ENCODE measurements around the gene KAZN.

DNA sequence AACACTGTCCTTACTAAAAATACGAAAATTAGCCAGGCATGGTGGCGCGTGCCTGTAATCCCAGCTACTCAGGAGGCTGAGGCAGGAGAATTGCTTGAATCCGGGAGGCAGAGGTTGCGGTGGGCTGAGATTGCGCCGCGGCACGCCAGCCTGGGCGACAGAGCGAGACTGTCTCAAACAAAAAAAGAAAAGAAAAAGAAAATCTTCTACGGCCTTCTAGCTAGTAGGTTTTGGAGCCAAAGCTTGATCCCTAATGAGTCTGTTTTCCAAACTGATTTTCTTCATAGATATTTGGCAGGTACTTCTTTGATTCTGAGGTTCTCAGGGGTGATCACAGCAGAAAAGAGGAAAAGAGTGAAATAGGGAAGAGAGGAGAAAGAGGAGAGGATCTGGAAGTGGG lies 372.7 kb downstream of the KAZN start:
- no peak for TF ChIP-seq POLR2A (IDR thresholded peaks at IDR 0.05)
- TF ChIP-seq, protein P1, sequence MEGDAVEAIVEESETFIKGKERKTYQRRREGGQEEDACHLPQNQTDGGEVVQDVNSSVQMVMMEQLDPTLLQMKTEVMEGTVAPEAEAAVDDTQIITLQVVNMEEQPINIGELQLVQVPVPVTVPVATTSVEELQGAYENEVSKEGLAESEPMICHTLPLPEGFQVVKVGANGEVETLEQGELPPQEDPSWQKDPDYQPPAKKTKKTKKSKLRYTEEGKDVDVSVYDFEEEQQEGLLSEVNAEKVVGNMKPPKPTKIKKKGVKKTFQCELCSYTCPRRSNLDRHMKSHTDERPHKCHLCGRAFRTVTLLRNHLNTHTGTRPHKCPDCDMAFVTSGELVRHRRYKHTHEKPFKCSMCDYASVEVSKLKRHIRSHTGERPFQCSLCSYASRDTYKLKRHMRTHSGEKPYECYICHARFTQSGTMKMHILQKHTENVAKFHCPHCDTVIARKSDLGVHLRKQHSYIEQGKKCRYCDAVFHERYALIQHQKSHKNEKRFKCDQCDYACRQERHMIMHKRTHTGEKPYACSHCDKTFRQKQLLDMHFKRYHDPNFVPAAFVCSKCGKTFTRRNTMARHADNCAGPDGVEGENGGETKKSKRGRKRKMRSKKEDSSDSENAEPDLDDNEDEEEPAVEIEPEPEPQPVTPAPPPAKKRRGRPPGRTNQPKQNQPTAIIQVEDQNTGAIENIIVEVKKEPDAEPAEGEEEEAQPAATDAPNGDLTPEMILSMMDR (IDR thresholded peaks at IDR 0.05): no peak

Data from testis (tissue), 2 donors.